HG03066 (cell line): ENCODE data around the gene SIGLEC15.

Source experiments
- ATAC-seq: cut with Tn5 transposase; IDR thresholded peaks from one replicate; pipeline ENCODE4 v1.9.1; 2021; ENCODE audit warnings: low read depth; ENCODE audit not compliant: unreplicated experiment

Gene SIGLEC15

GRCh38 chr18:45874491-45875184 lies 49.2 kb downstream of the SIGLEC15 start:
- peak; percentile 91 for ATAC-seq

DNA sequence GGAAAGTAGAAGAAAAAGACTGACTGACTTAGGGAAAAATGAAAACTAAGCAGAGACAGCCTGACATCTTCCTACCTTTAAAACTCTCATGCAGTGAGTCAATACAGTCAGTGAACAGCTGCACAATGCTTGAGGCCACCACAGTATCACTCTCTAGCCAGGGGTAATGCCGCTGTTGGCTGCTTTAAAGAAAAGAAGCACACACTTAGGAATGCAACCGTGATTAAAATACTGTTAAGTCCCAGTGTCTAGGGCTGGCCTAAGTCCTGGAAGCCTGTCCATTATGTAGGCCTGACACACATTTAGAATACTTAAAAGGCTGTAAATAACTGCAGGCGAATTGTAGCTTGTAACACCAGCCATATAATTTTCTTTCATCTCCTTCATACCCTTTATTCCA lies 50.7 kb downstream of the SIGLEC15 start:
- no peak for ATAC-seq

- no peak for ATAC-seq
Observed at GRCh38 chr18:45877403-45877802, 51.9 kb downstream of the SIGLEC15 start.

GRCh38 chr18:45879681-45880655 lies 54.5 kb downstream of the SIGLEC15 start:
- ATAC-seq: peak; percentile 79

GRCh38 chr18:45880876-45881558 lies 55.5 kb downstream of the SIGLEC15 start:
- ATAC-seq: no peak

GRCh38 chr18:45887585-45887984 lies 62.1 kb downstream of the SIGLEC15 start:
- ATAC-seq: no peak

GRCh38 chr18:45889419-45890064 lies 64.1 kb downstream of the SIGLEC15 start:
- ATAC-seq: no peak

- ATAC-seq: no peak
Observed at GRCh38 chr18:45890606-45891005, 65.1 kb downstream of the SIGLEC15 start.

GRCh38 chr18:45891806-45892205 lies 66.3 kb downstream of the SIGLEC15 start:
- no peak for ATAC-seq
